Naive thymus-derived CD4-positive, alpha-beta T cell (primary cell): ENCODE data around the gene EDRF1. TPM values are rescaled to one million over a fixed set of nuclear protein-coding genes. Genes with fewer than 3 reads are reported as not detected.
"Not testable (repeated sequence)": the region's sequence is repeated elsewhere in the genome, so short reads cannot be mapped to it uniquely, and the experiment has no call there.

Experiments
- ATAC-seq: fragments of 150-1000 bp; cut with Tn5 transposase; 2 replicates; pipeline ENCODE4 v1.10.0; 2021; ENCODE audit warnings: mild to moderate bottlenecking, moderate library complexity
- CTCF ChIA-PET: fragments of 350-600 bp; sonication (Branson Sonifier 250); formaldehyde crosslinking; loops from one replicate; lab custom pipeline; 2021; ENCODE audit warnings: antibody characterized with exemption; lab: Charles Lee
- POLR2A ChIA-PET: fragments of 350-600 bp; sonication (Branson Sonifier 250); formaldehyde crosslinking; loops from one replicate; lab custom pipeline; 2021; ENCODE audit warnings: antibody characterized with exemption, inconsistent platforms; lab: Charles Lee
- DNase-seq, 9 donors: peaks; one replicate each; pipeline versions ENCODE4 v3.0.0 to v3.0.0-alpha.2; 2020 to 2022; ENCODE audit warnings: mixed read lengths in 1 of 9
- H3K27ac ChIP-seq: one replicate; pipeline ENCODE4 v1.7.0; 2013; ENCODE audit warnings: mild to moderate bottlenecking, low read depth, low read length, moderate library complexity
- H3K27me3 ChIP-seq, 2 donors: one replicate each; pipeline ENCODE4 v1.7.0; 2013; ENCODE audit warnings: low read length in 2 of 2, mild to moderate bottlenecking in 2 of 2, moderate library complexity in 2 of 2; ENCODE audit not compliant: control insufficient read depth in 2 of 2, insufficient read depth in 2 of 2
- H3K36me3 ChIP-seq, 3 experiments: 1 replicate in 2 of 3; 2 replicates in 1 of 3; pipeline ENCODE4 v1.7.0; 2013; ENCODE audit warnings: low read length in 3 of 3, mild to moderate bottlenecking in 3 of 3, moderate library complexity in 1 of 3; ENCODE audit not compliant: insufficient read depth in 3 of 3, control insufficient read depth in 2 of 3
- H3K4me1 ChIP-seq, 2 donors: one replicate each; pipeline ENCODE4 v1.7.0; 2013; ENCODE audit warnings: low read length in 2 of 2, mild to moderate bottlenecking in 2 of 2, moderate library complexity in 1 of 2; ENCODE audit not compliant: control insufficient read depth in 2 of 2, insufficient read depth in 2 of 2
- H3K4me3 ChIP-seq: 2 replicates; pipeline ENCODE4 v1.7.0; 2013; ENCODE audit warnings: mild to moderate bottlenecking, low read length
- H3K9me3 ChIP-seq, 3 experiments: 1 replicate in 2 of 3; 2 replicates in 1 of 3; pipeline ENCODE4 v1.7.0; 2013; ENCODE audit warnings: low read length in 3 of 3; ENCODE audit not compliant: control insufficient read depth in 2 of 3
- H3K27ac Mint-ChIP-seq, 9 donors: one replicate each; pipeline ENCODE4 v1.8.0; 2020 to 2022; ENCODE audit warnings: mixed read lengths in 9 of 9, mild to moderate bottlenecking in 8 of 9, moderate library complexity in 5 of 9, inconsistent platforms in 2 of 9
- H3K27me3 Mint-ChIP-seq, 5 donors: one replicate each; pipeline ENCODE4 v1.8.0; 2021 to 2022; ENCODE audit warnings: mixed read lengths in 5 of 5, mild to moderate bottlenecking in 1 of 5
- H3K36me3 Mint-ChIP-seq, 5 donors: one replicate each; pipeline ENCODE4 v1.8.0; 2020 to 2022; ENCODE audit warnings: mixed read lengths in 5 of 5, mild to moderate bottlenecking in 3 of 5, inconsistent platforms in 1 of 5
- H3K4me1 Mint-ChIP-seq, 7 donors: one replicate each; pipeline ENCODE4 v1.8.0; 2020 to 2022; ENCODE audit warnings: mixed read lengths in 7 of 7, mild to moderate bottlenecking in 3 of 7, inconsistent platforms in 1 of 7
- H3K4me3 Mint-ChIP-seq, 10 donors: one replicate each; pipeline ENCODE4 v1.8.0; 2020 to 2022; ENCODE audit warnings: mild to moderate bottlenecking in 10 of 10, mixed read lengths in 10 of 10, moderate library complexity in 6 of 10, inconsistent platforms in 2 of 10
- H3K9me3 Mint-ChIP-seq, 11 donors: one replicate each; pipeline ENCODE4 v1.8.0; 2020 to 2022; ENCODE audit warnings: mixed read lengths in 11 of 11, mild to moderate bottlenecking in 4 of 11, inconsistent platforms in 1 of 11, moderate library complexity in 1 of 11
- intact Hi-C, 2 donors: fragments of 100-400 bp; cut with micrococcal nuclease; formaldehyde crosslinking; loops; one replicate each; pipeline ENCODE4 v1.15.1; 2023
- polyA plus RNA-seq, 2 donors: library from polyadenylated mRNA; unstranded; fragments of 300-500 nt; fragmentation: Illumina TruSeq; gene quantifications; one replicate each; pipeline ENCODE4 v1.2.3, GENCODE V29; 2021
- total RNA-seq, 6 experiments: library from RNA in 5 of 6; stranded (reverse) in 5 of 6; gene quantifications; 1 replicate in 5 of 6; 2 replicates in 1 of 6; pipeline ENCODE4 v1.2.3 and lab custom pipeline; 2021 to 2026

The EDRF1 gene
- total and polyA plus RNA-seq, 7 experiments from 2014 or later, result 11.3 to 64.4 (median 43.8) TPM

DNA sequence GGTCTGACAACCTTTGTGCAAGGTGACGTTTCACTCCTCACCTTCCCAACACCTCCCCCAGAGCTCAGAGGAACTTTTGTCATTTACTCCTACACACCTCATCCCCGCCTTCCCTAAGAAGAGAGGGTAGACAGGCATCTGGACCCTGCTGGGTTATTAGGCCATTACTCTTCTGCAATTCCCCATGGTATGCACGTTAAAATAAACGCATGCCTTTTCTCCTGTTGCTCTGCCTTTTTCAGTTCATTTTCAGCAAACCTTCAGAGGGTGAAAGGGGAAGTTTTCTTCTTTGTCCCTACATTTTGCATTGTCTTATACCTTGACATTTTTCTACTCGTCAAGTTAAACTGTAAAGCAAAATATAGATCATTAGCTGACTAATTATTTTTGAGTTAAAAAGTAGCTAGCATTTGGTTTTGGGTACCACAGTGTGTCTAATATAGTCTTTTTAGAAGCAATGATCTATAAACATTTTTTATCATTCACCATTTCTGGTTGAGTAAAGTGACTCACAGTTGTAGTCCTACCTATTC is 10.5 kb upstream of the EDRF1 start:
- ATAC-seq (no peak), DNase-seq (no peak)
- no peak overlapping the region for H3K27ac Mint-ChIP-seq
- no peaks in the 10 kb centered on the region for H3K27me3 ChIP-seq
- H3K4me1 Mint-ChIP-seq, result no peaks in the 10 kb centered on the region
- peaks cover 0 to 47% (median 19%) of the 10 kb centered on the region in 11 donors for H3K9me3 Mint-ChIP-seq
- H3K9me3 ChIP-seq, result peaks cover 0 to 25% (median 5%) of the 10 kb centered on the region in 3 experiments
- H3K4me1 ChIP-seq, result no peaks in the 10 kb centered on the region
- peaks cover 0 to 20% (median 11%) of the 10 kb centered on the region in 5 donors for H3K36me3 Mint-ChIP-seq
- no peak overlapping the region for H3K27ac ChIP-seq
- ChIA-PET POLR2A (no interaction called here), CTCF (no interaction called here)
- H3K36me3 ChIP-seq, result no peaks in the 10 kb centered on the region
- H3K27me3 Mint-ChIP-seq, result peaks cover 3 to 21% (median 6%) of the 10 kb centered on the region in 5 donors
- H3K4me3 ChIP-seq, result no peak overlapping the region
- no peak overlapping the region for H3K4me3 Mint-ChIP-seq
- intact Hi-C loops, result no loop called here

DNA sequence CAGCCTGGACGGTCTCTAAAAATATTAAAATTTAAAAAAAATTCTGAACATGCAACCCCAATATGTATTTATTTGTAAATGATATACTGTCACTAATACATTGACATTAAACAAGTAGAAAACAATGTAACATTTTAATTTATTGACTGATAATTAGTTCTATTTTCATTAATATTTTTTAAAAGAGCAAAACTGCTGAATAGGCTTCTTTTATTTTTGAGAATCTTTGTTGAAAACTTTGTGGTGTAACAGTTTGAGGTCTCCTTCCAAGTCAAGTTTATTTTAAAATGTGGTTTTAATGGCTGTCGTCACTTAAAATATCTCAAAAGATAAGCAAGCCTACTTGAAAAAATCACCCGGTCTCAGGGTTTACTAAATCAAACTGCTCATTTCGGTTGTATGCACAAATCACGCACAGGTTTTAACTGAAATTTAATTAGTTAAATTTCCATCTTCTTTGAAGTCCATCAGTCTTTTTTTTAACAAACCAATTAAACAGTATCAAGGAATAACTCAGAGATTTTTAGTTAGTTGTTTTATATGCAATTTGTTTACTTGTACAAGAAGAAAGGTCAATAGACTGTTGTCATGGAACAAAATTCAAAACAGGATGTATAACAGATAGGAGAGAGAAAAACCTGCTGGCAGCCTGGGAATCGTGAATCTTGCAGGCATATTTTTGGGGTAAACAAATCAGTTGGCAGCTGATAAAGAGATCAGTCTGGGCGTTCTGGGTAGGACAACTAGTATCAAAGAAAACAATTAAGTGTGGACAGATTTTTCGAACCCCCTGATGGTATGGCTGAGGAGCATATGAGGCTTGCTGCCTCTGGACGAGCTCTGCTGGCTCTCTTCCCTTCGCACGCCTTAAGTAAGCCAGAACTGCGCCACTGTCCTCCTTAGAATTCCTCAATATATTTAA is 9.7 kb upstream of the EDRF1 start:
- peaks cover 0 to 49% (median 21%) of the 10 kb centered on the region in 11 donors for H3K9me3 Mint-ChIP-seq
- no peak for ATAC-seq
- no peak overlapping the region for H3K27ac Mint-ChIP-seq
- H3K4me3 Mint-ChIP-seq, result no peak overlapping the region
- Histone ChIP-seq H3K36me3 (no peaks in the 10 kb centered on the region), H3K4me1 (no peaks in the 10 kb centered on the region), H3K9me3 (peaks cover 0 to 28% (median 5%) of the 10 kb centered on the region in 3 experiments), H3K4me3 (no peak overlapping the region), H3K27me3 (no peaks in the 10 kb centered on the region), H3K27ac (no peak overlapping the region)
- ChIA-PET POLR2A (no interaction called here), CTCF (no interaction called here)
- no peak for DNase-seq
- intact Hi-C loops, result no loop called here
- H3K36me3 Mint-ChIP-seq, result peaks cover 0 to 20% (median 11%) of the 10 kb centered on the region in 5 donors
- no peaks in the 10 kb centered on the region for H3K4me1 Mint-ChIP-seq
- peaks cover 3 to 21% (median 6%) of the 10 kb centered on the region in 5 donors for H3K27me3 Mint-ChIP-seq

DNA sequence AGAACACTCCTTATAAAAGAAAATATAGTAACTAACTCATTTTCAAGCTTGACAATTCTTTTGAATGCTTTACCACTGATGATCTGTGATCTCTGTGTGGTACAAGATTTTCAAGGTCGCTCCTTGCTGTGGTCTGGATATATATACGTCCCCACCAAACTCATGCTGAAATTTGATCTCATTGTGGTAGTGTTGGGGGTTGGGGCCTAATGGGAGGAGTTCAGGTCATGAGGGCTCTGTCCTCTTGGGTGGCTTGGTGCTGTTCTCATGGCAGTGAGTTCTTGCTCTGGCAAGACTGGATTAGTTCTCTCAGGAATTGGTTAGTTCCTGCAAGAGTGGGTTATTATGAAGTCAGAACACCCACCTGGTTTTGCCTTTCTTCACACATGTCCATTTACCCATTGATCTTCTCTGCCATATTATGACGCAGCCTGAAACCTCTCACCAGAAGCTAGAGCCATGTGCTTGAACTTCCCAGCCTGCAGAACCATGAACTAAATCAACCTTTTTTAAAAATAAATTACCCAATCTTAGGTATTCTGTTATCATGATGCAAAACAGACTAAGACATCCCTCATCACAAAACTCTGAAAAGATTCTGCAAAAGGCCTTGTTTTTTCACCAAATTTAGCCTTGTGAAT is 8.3 kb upstream of the EDRF1 start:
- intact Hi-C loops, result no loop called here
- H3K27me3 ChIP-seq, result no peaks in the 10 kb centered on the region
- H3K4me1 Mint-ChIP-seq, result no peaks in the 10 kb centered on the region
- POLR2A ChIA-PET, result no interaction called here
- H3K9me3 ChIP-seq, result peaks cover 0 to 28% (median 5%) of the 10 kb centered on the region in 3 experiments
- no peak for DNase-seq
- H3K27ac Mint-ChIP-seq, result no peak overlapping the region
- H3K4me1 ChIP-seq, result no peaks in the 10 kb centered on the region
- peaks cover 0 to 53% (median 23%) of the 10 kb centered on the region in 11 donors for H3K9me3 Mint-ChIP-seq
- no peak overlapping the region for H3K4me3 ChIP-seq
- CTCF ChIA-PET, result no interaction called here
- peaks cover under 1 to 18% (median 6%) of the 10 kb centered on the region in 5 donors for H3K27me3 Mint-ChIP-seq
- H3K36me3 Mint-ChIP-seq, result peaks cover 2 to 15% (median 5%) of the 10 kb centered on the region in 5 donors
- H3K27ac ChIP-seq, result no peak overlapping the region
- ATAC-seq, result no peak
- H3K36me3 ChIP-seq, result no peaks in the 10 kb centered on the region
- H3K4me3 Mint-ChIP-seq, result no peak overlapping the region

DNA sequence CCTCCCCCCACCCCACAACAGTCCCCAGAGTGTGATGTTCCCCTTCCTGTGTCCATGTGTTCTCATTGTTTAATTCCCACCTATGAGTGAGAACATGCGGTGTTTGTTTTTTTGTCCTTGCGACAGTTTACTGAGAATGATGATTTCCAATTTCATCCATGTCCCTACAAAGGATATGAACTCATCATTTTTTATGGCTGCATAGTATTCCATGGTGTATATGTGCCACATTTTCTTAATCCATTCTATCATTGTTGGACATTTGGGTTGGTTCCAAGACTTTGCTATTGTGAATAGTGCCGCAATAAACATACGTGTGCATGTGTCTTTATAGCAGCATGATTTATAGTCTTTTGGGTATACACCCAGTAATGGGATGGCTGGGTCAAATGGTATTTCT is 4.8 kb upstream of the EDRF1 start:
- H3K4me3 ChIP-seq, H3K27ac ChIP-seq, H3K4me1 ChIP-seq, H3K4me3 Mint-ChIP-seq, ATAC-seq, CTCF ChIA-PET, H3K27me3 ChIP-seq, H3K27ac Mint-ChIP-seq, H3K36me3 ChIP-seq, DNase-seq, POLR2A ChIA-PET: not testable (repeated sequence)
- peaks cover 0 to 11% (median 9%) of the 10 kb centered on the region in 7 donors for H3K4me1 Mint-ChIP-seq
- peaks cover 0 to 59% (median 23%) of the 10 kb centered on the region in 11 donors for H3K9me3 Mint-ChIP-seq
- intact Hi-C loops, result loop anchor here (5.0 kb wide), 1 partner anchor 912 kb away; the partner anchor contains the start of gene ABRAXAS2 (in 2 of the 2)
- H3K9me3 ChIP-seq, result peaks cover 0 to 28% (median 5%) of the 10 kb centered on the region in 3 experiments
- H3K27me3 Mint-ChIP-seq, result peaks cover 0 to 13% (median 3%) of the 10 kb centered on the region in 5 donors
- H3K36me3 Mint-ChIP-seq, result peaks cover 0 to 13% (median 5%) of the 10 kb centered on the region in 5 donors

DNA sequence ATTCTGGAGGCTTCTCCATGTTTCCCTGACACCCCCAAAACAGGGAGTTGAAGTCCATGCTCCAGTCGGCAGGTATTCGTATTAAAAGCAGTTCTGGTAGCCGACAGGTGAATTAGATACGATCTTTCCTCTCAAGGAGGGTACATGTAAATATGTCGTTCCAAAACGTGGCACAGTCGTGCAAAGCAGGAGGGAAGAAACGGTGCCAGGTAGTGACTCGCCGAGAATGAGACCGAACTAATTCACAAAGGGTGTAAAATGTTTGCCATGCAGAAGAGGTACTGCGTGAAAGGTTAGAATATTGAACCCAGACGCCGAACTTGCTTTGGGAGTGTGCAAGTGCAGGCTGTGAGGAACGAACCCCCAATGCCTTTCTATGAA is 483 bp downstream of the EDRF1 start:
- Mint-ChIP-seq H3K4me3 (peak overlapping the region; percentile 89 to 99 (median 98)), H3K27me3 (peaks cover 0 to 3% (median 0%) of the 10 kb centered on the region in 5 donors), H3K36me3 (peaks cover 9 to 26% (median 21%) of the 10 kb centered on the region in 5 donors), H3K27ac (peak overlapping the region; percentile 96 to 99 (median 97)), H3K9me3 (peaks cover 0 to 15% (median 2%) of the 10 kb centered on the region in 11 donors), H3K4me1 (peaks cover 10 to 48% (median 39%) of the 10 kb centered on the region in 7 donors)
- H3K27ac ChIP-seq, result peak overlapping the region; percentile 94
- ChIA-PET CTCF (no interaction called here), POLR2A (interaction anchor here (1.0 kb wide), 1 partner anchor 103 kb away, joined by 9 read pairs; the partner anchor contains the start of genes BCCIP and UROS)
- no peak for ATAC-seq
- no peaks in the 10 kb centered on the region for H3K9me3 ChIP-seq
- H3K4me1 ChIP-seq, result peaks cover 20 to 24% of the 10 kb centered on the region in 2 donors
- intact Hi-C loops, result no loop called here
- H3K27me3 ChIP-seq, result no peaks in the 10 kb centered on the region
- DNase-seq, result no peak
- H3K36me3 ChIP-seq, result peaks cover 3 to 38% (median 25%) of the 10 kb centered on the region in 3 experiments
- H3K4me3 ChIP-seq, result peak overlapping the region; percentile 90

DNA sequence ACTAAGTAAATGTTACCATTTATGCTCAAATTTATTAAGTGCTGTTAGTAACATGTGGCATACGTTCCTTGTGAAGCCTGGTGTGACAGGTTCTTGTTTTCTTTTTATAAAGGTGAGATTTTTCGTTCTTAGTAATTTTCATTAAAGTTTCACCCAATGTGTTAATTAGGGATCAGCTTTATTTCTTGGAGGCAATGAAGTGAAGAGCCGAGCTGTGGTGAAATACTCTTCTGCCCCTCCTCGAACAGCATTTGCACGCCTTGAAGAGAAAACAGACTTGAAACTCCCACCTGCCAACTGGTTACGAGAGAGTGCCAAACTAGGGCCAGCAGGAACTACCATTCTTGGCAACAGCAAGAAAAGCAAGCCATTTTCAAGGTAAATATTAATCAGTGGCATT is 1.5 kb downstream of the EDRF1 start:
- POLR2A ChIA-PET, result no interaction called here
- no peaks in the 10 kb centered on the region for H3K9me3 ChIP-seq
- CTCF ChIA-PET, result no interaction called here
- Mint-ChIP-seq H3K4me1 (peaks cover 10 to 51% (median 39%) of the 10 kb centered on the region in 7 donors), H3K4me3 (peak overlapping the region; percentile 61 to 99 (median 83)), H3K27ac (peak overlapping the region in 7 of 9 donors; percentile 19 to 98 (median 32)), H3K27me3 (peaks cover 0 to 3% (median 0%) of the 10 kb centered on the region in 5 donors), H3K9me3 (peaks cover 0 to 10% (median 1%) of the 10 kb centered on the region in 11 donors), H3K36me3 (peaks cover 11 to 35% (median 24%) of the 10 kb centered on the region in 5 donors)
- H3K27ac ChIP-seq, result peak overlapping the region; percentile 94
- no peak overlapping the region for H3K4me3 ChIP-seq
- ATAC-seq (no peak), DNase-seq (no peak)
- no peaks in the 10 kb centered on the region for H3K27me3 ChIP-seq
- intact Hi-C loops, result no loop called here
- H3K4me1 ChIP-seq, result peaks cover 20 to 24% of the 10 kb centered on the region in 2 donors
- H3K36me3 ChIP-seq, result peaks cover 6 to 45% (median 34%) of the 10 kb centered on the region in 3 experiments
